Astrocyte of the cerebellum (primary cell): ENCODE results near the gene C9orf72.
"Not testable (repeated sequence)": the region's sequence is repeated elsewhere in the genome, so short reads cannot be mapped to it uniquely, and the experiment has no call there.

Experiments
- DNase-seq: peaks from one replicate; pipeline ENCODE4 v3.0.0-alpha.2; 2011; ENCODE audit warnings: low read depth
- H3K4me3 ChIP-seq: 2 replicates; pipeline ENCODE4 v1.5.1; 2011; ENCODE audit warnings: mild to moderate bottlenecking, low read depth, low read length, moderate library complexity
- CTCF ChIP-seq: IDR thresholded peaks from 2 replicates; pipeline ENCODE4 v1.5.1; 2012; ENCODE audit warnings: low read length, low read depth, moderate library complexity, mild to moderate bottlenecking; ENCODE audit errors: missing control alignments
- in situ Hi-C: cut with HindIII; loops from 2 replicates; pipeline ENCODE4 v1.10.0; 2017; ENCODE audit warnings: low sequenced_read_pairs

The C9orf72 gene

DNA sequence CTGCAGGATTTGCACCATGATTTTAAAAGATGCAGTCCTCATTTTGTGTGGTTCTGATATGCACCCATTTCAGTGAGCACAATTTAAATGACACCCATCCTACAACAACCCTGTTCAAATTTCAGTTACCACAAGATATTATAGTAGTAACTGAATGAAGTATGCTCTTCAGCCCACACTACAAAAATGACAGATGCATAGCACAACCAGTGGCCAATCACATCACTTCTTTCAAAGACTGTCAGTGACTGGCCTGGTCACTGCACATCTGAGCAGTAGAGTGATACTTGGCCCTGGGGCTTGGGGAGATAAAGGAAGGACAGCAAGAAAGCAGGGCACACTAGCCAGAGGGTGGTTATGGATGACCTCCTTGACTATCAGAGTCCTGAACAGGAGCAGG lies 69.0 kb downstream of the C9orf72 start:
- in situ Hi-C loops, result no loop called here
- DNase-seq, result no peak
- no peak for TF ChIP-seq CTCF
- no peak overlapping the region for H3K4me3 ChIP-seq

- no peak for TF ChIP-seq CTCF
- in situ Hi-C loops, result no loop called here
- no peak for DNase-seq
- no peak overlapping the region for H3K4me3 ChIP-seq
Measured at GRCh38 chr9:27503623-27504022, 69.7 kb downstream of the C9orf72 start.

- DNase-seq, H3K4me3 ChIP-seq, in situ Hi-C loops: not testable (repeated sequence)
Measured at GRCh38 chr9:27500902-27501301, 72.4 kb downstream of the C9orf72 start.

DNA sequence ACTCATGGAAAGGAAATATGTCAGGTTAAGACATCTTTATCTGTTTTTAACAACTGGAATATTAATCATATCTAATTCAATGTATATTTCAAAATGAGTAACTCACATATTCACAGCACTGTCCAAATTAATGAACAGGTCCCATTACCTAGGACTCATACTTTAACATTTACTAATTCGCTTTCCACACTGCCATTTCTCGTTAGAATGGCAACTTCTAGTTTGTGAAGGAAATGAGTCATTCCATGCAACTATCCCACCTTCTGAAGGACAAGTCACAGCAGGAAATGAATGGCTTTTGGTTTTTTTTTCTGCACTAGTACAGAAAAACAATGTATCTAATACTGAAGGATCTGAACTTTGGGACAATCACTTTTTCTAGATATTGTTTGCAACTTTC lies 73.8 kb downstream of the C9orf72 start:
- TF ChIP-seq CTCF, result no peak
- in situ Hi-C loops, result no loop called here
- no peak for DNase-seq
- H3K4me3 ChIP-seq, result no peak overlapping the region

- no peak for DNase-seq
- H3K4me3 ChIP-seq, result no peak overlapping the region
- in situ Hi-C loops, result no loop called here
- TF ChIP-seq CTCF, result no peak
Measured at GRCh38 chr9:27497883-27498417, 75.3 kb downstream of the C9orf72 start.
